K562 (cell line): Measurements from ENCODE around the gene PLD1. TPM values are rescaled to one million over a fixed set of nuclear protein-coding genes. Genes with fewer than 3 reads are reported as not detected.

ENCODE experiments used
- ATAC-seq: fragments of 200-7000 bp; cut with Tn5 transposase; 3 replicates; pipeline ENCODE4 v1.9.1; 2020; ENCODE audit warnings: moderate library complexity
- BruUV-seq: library from RNA; stranded (reverse); fragments of 400-500 nt; replicated peaks from 2 replicates; lab custom pipeline; 2021; lab: Mats Ljungman, UMichigan
- CTCF ChIA-PET: fragments of 300-600 bp; formaldehyde crosslinking; extraction: SDS; loops from one replicate; lab custom pipeline; 2021; ENCODE audit warnings: low intra/inter-chr PET ratio; lab: Yijun Ruan, JAX
- POLR2A ChIA-PET: fragments of 300-600, 350-650 bp; sonication (Branson Sonifier 250); formaldehyde crosslinking; extraction: SDS; loops from one replicate; lab custom pipeline; 2021; ENCODE audit warnings: antibody characterized with exemption, inconsistent platforms; lab: Yijun Ruan, JAX
- DNase-seq, 4 experiments: peaks; one replicate each; pipeline versions ENCODE4 v3.0.0 to v3.0.0-alpha.2; 2011 to 2018; ENCODE audit warnings: low spot score in 3 of 4, mixed read lengths in 3 of 4; ENCODE audit errors: extremely low read depth in 1 of 4
- FAIRE-seq: peaks from 2 replicates; lab custom pipeline; 2011; peaks lifted over from hg19 to GRCh38; lab: Jason Lieb, UNC
- H2AFZ ChIP-seq: 2 replicates; pipeline ENCODE4 v1.6.0; 2011; ENCODE audit warnings: low read depth, low read length, control low read depth, inconsistent platforms
- H3K27ac ChIP-seq: fragments of 200-600 bp; 3 replicates; pipeline ENCODE4 v1.8.0; 2011; ENCODE audit warnings: low read depth, mild to moderate bottlenecking, control low read depth, inconsistent platforms, low read length, moderate library complexity, mixed read lengths; ENCODE audit errors: extremely low read depth
- H3K27me3 ChIP-seq, 2 experiments: fragments of 300-600 bp in 1 of 2; 2 replicates in 1 of 2; 3 replicates in 1 of 2; pipeline versions ENCODE4 v1.6.0 to v1.8.0; 2011; ENCODE audit warnings: inconsistent platforms in 2 of 2, low read length in 2 of 2, mild to moderate bottlenecking in 1 of 2, mixed read lengths in 1 of 2, moderate library complexity in 1 of 2; ENCODE audit not compliant: control insufficient read depth in 2 of 2, insufficient read depth in 2 of 2
- H3K36me3 ChIP-seq: fragments of 300-600 bp; 3 replicates; pipeline ENCODE4 v1.8.0; 2011; ENCODE audit warnings: mild to moderate bottlenecking, low read length, inconsistent platforms; ENCODE audit not compliant: control insufficient read depth, insufficient read depth
- H3K4me1 ChIP-seq, 2 experiments: fragments of 200-600 bp in 1 of 2; replicated peaks in 1 of 2; 2 replicates in 1 of 2; 3 replicates in 1 of 2; pipeline versions ENCODE4 v1.5.1 to v1.8.0; 2011; ENCODE audit warnings: inconsistent platforms in 2 of 2, low read length in 2 of 2, mild to moderate bottlenecking in 1 of 2, mixed read lengths in 1 of 2, moderate library complexity in 1 of 2; ENCODE audit not compliant: control insufficient read depth in 2 of 2, insufficient read depth in 2 of 2
- H3K4me2 ChIP-seq: 2 replicates; pipeline ENCODE4 v1.6.1; 2011; ENCODE audit warnings: low read length, control low read depth, inconsistent platforms, mixed read lengths; ENCODE audit not compliant: insufficient read depth
- H3K4me3 ChIP-seq: fragments of 200-600 bp; sonication (generic), shearing (Covaris generic); 2 replicates; pipeline ENCODE4 v1.5.1; 2016; ENCODE audit warnings: control low read depth, inconsistent platforms
- H3K79me2 ChIP-seq: fragments of 200-600 bp; 3 replicates; pipeline ENCODE4 v1.8.0; 2011; ENCODE audit warnings: low read length, inconsistent platforms; ENCODE audit not compliant: control insufficient read depth, insufficient read depth
- H3K9ac ChIP-seq, 2 experiments: 2 replicates each; pipeline versions ENCODE4 v1.6.0 to v1.6.1; 2011; ENCODE audit warnings: low read depth in 2 of 2, low read length in 2 of 2, control low read depth in 1 of 2, inconsistent platforms in 1 of 2, mild to moderate bottlenecking in 1 of 2, mixed read lengths in 1 of 2; ENCODE audit not compliant: insufficient read depth in 1 of 2
- H3K9me1 ChIP-seq: one replicate; pipeline ENCODE4 v1.6.0; 2011; ENCODE audit warnings: inconsistent platforms, mild to moderate bottlenecking, low read length, moderate library complexity; ENCODE audit not compliant: control insufficient read depth, insufficient read depth
- H3K9me3 ChIP-seq: replicated peaks from 2 replicates; pipeline ENCODE4 v1.5.1; 2011; ENCODE audit warnings: low read depth, low read length, inconsistent platforms; ENCODE audit not compliant: control insufficient read depth, insufficient read depth
- H4K20me1 ChIP-seq: replicated peaks from 2 replicates; pipeline ENCODE4 v1.6.1; 2011; ENCODE audit warnings: low read length, inconsistent platforms, mixed read lengths; ENCODE audit not compliant: control insufficient read depth, insufficient read depth
- ATF7 ChIP-seq: fragments of 450-650 bp; IDR thresholded peaks from 2 replicates; pipeline ENCODE4 v1.7.1; 2014; ENCODE audit warnings: mild to moderate bottlenecking, moderate library complexity
- CC2D1A ChIP-seq: fragments of 450-650 bp; IDR thresholded peaks from 2 replicates; pipeline ENCODE4 v1.6.1; 2017; ENCODE audit warnings: mild to moderate bottlenecking
- CREBBP ChIP-seq: IDR thresholded peaks from one replicate; pipeline ENCODE4 v1.6.1; 2012; ENCODE audit warnings: low read depth, mild to moderate bottlenecking, control low read depth, inconsistent platforms, low read length
- FOSL1 ChIP-seq: fragments of 200-800 bp; sonication (Bioruptor generic); conservative IDR thresholded peaks from 2 replicates; pipeline ENCODE4 v1.6.1; 2016; ENCODE audit warnings: missing genetic modification characterization, missing compliant biosample characterization
- FUS ChIP-seq: fragments of 200-400 bp; formaldehyde crosslinking; optimal IDR thresholded peaks from 2 replicates; pipeline ENCODE3; 2017; ENCODE audit warnings: low read depth, low read length
- MAFF ChIP-seq: IDR thresholded peaks from 2 replicates; pipeline ENCODE4 v1.6.1; 2012; ENCODE audit warnings: low read length, improper control_type of control experiment
- NFYB ChIP-seq: IDR thresholded peaks from 2 replicates; pipeline ENCODE4 v1.6.1; 2011; ENCODE audit warnings: mild to moderate bottlenecking, moderate library complexity; ENCODE audit not compliant: insufficient read length; ENCODE audit errors: extremely low read depth
- POLR2B ChIP-seq: fragments of 450-650 bp; IDR thresholded peaks from 2 replicates; pipeline ENCODE4 v1.6.1; 2018; ENCODE audit warnings: low read depth; ENCODE audit not compliant: partially characterized antibody
- RUNX1 ChIP-seq: sonication (generic); IDR thresholded peaks from 2 replicates; pipeline ENCODE4 v1.6.1; 2016; ENCODE audit warnings: antibody characterized with exemption, low read depth
- TRIM28 ChIP-seq: fragments of 450-650 bp; IDR thresholded peaks from 2 replicates; pipeline ENCODE4 v1.6.1; 2017
- ZFP36 ChIP-seq: fragments of 150-350 bp; IDR thresholded peaks from 2 replicates; pipeline ENCODE4 v1.6.1; 2018; ENCODE audit warnings: low read length, low read depth; ENCODE audit not compliant: partially characterized antibody
- ZNF436 ChIP-seq: fragments of 250-450, 450-650 bp; sonication (Bioruptor Pico); formaldehyde crosslinking; IDR thresholded peaks from 2 replicates; pipeline ENCODE4 v1.7.0; 2020; ENCODE audit warnings: mild to moderate bottlenecking
- ZNF589 ChIP-seq: fragments of 200-800 bp; sonication (Bioruptor generic); IDR thresholded peaks from 2 replicates; pipeline ENCODE4 v1.6.1; 2016; ENCODE audit warnings: low read depth, missing genetic modification characterization, missing compliant biosample characterization
- ZNF644 ChIP-seq: fragments of 200-800 bp; sonication (Bioruptor generic); IDR thresholded peaks from 2 replicates; pipeline ENCODE4 v1.6.1; 2016; ENCODE audit warnings: low read depth, missing genetic modification characterization, missing compliant biosample characterization
- ZNF717 ChIP-seq: fragments of 250-450 bp; sonication (Bioruptor Pico); IDR thresholded peaks from 2 replicates; pipeline ENCODE4 v1.5.0; 2021
- WGBS: fragments of 100-300 bp; shearing (Covaris generic); methylation state at CpG from one replicate; pipeline ENCODE4 v1.1.6; 2016; ENCODE audit warnings: low coverage, mixed read lengths; ENCODE audit not compliant: insufficient coverage; ENCODE audit errors: missing lambda C conversion rate; 5-methylcytosine and 5-hydroxymethylcytosine counted together
- in situ Hi-C: fragments of 300-500 bp; cut with MboI; formaldehyde crosslinking; loops from 4 replicates; pipeline ENCODE4 v1.15.0; 2018; ENCODE audit warnings: inconsistent platforms, mixed read lengths
- intact Hi-C: fragments of 100-400 bp; cut with micrococcal nuclease; formaldehyde crosslinking; loops from 2 replicates; pipeline ENCODE4 v1.14.2; 2022
- polyA plus RNA-seq, 8 experiments: library from polyadenylated mRNA; depleted of rRNA in 4 of 8; stranded (reverse) in 5 of 8; unstranded in 3 of 8; fragments of >200 nt; fragmentation: Nextera tagmentation in 2 of 8; fragmentation: Illumina TruSeq in 1 of 8; extraction: Ambion mirVana in 2 of 8; extraction: Trizol in 1 of 8; gene quantifications; 2 replicates each; pipeline versions ENCODE4 v1.2.1 to v1.2.3, GENCODE V29; 2011 to 2014; ENCODE audit warnings: inconsistent platforms in 1 of 8, missing spikeins in 1 of 8
- total RNA-seq, 7 experiments: library from RNA; depleted of rRNA in 6 of 7; stranded (reverse); fragments of >200 nt in 6 of 7; fragmentation: Illumina TruSeq in 2 of 7; extraction: Trizol in 2 of 7; gene quantifications; 2 replicates each; pipeline versions ENCODE4 v1.2.1 to v1.2.3, GENCODE V29; 2011 to 2021; ENCODE audit warnings: low replicate concordance in 1 of 7

The PLD1 gene
- total and polyA plus RNA-seq, 9 of the 15 experiments (the other 6 are each of a cell fraction or from before 2014, with no cell fraction given): 8.4 to 26.1 (median 18.6) TPM

DNA sequence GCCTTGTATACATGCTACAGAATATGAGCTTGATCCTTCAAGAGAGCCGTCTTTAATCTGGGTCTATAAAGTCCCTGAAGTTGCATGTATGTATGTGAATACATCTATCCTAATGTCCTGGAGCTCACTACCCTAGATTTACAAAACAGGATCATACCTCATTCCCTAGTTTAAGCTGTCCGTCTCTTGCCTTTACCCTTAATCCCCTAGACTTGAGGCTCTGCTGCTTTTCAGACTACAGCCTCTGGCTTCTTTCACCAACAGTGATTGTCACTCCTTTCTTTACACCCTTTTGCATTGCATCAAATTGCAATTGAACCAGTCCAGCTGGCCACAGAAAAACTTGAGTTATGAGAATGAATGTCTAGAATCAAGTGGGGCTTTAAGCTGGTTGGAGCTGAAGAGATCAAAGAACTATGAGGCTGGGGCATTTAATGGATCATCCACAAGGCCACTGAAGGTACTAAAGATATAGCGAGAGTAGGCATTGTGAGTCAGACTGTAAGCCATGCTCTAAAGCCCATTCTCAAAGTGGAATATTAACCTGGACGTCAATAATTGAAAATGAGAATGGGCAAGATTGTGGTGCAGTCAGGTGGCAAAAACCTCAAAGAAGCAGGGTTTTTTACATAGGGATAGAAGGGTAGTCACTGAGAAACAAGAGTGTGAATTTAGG lies 12.3 kb upstream of the PLD1 start:
- FAIRE-seq (no peak), ATAC-seq (no peak), DNase-seq (no peak)
- Histone ChIP-seq H3K9me3 (no peaks in the 10 kb centered on the region), H3K79me2 (no peaks in the 10 kb centered on the region), H4K20me1 (no peaks in the 10 kb centered on the region), H3K27ac (no peak overlapping the region), H3K4me1 (no peaks in the 10 kb centered on the region; a peak in 1 of 5 replicates), H3K9ac (no peak overlapping the region), H3K4me3 (no peak overlapping the region), H2AFZ (no peak overlapping the region), H3K36me3 (no peaks in the 10 kb centered on the region), H3K27me3 (no peaks in the 10 kb centered on the region), H3K9me1 (no peaks in the 10 kb centered on the region), H3K4me2 (no peak overlapping the region)
- 42% methylated on average over 4 of the region's 4 CpGs for WGBS
- in situ Hi-C loops (no loop called here), intact Hi-C loops (no loop called here)
- POLR2A ChIA-PET: interaction anchor here (0.7 to 1.9 kb wide), 4 partner anchors 9 to 274 kb away, joined by 3 to 4 read pairs (median 4); no protein-coding TSS in a partner anchor
- no TSS peak for BruUV-seq
- CTCF ChIA-PET: no interaction called here
- no peak for TF ChIP-seq RUNX1
- no peak for TF ChIP-seq FUS
- TF ChIP-seq ZNF436 (CRISPR knock-in tag): no peak
- TF ChIP-seq MAFF: no peak
- TF ChIP-seq POLR2B: no peak
- TF ChIP-seq CC2D1A: no peak
- TF ChIP-seq CREBBP: no peak
- TF ChIP-seq ZNF717 (CRISPR knock-in tag): no peak
- no peak for TF ChIP-seq NFYB
- no peak for TF ChIP-seq FOSL1 (tag)
- no peak for TF ChIP-seq TRIM28
- TF ChIP-seq ATF7: no peak
- TF ChIP-seq ZFP36: no peak
- TF ChIP-seq ZNF644 (tag): no peak
- no peak for TF ChIP-seq ZNF589 (CRISPR knock-in tag)
